H1 (cell line): ENCODE data around the gene RPL36AL. TPM values are rescaled to one million over a fixed set of nuclear protein-coding genes. Genes with fewer than 3 reads are reported as not detected.
"Not testable (repeated sequence)": the region's sequence is repeated elsewhere in the genome, so short reads cannot be mapped to it uniquely, and the experiment has no call there.

Experiments
- CTCF ChIA-PET: fragments of 300-600 bp; sonication (Branson Sonifier 250); formaldehyde crosslinking; loops from one replicate; lab custom pipeline; 2021; ENCODE audit not compliant: partially characterized antibody; lab: Charles Lee
- POLR2A ChIA-PET: fragments of 300-600 bp; sonication (Branson Sonifier 250); formaldehyde crosslinking; loops from one replicate; lab custom pipeline; 2021; ENCODE audit warnings: inconsistent platforms; ENCODE audit not compliant: partially characterized antibody; lab: Charles Lee
- DNase-seq, 2 experiments: peaks; one replicate each; pipeline versions ENCODE4 v3.0.0 to v3.0.0-alpha.2; 2010 to 2022; ENCODE audit warnings: low spot score in 2 of 2, low read depth in 1 of 2, mixed read lengths in 1 of 2
- FAIRE-seq: peaks from 2 replicates; lab custom pipeline; 2011; peaks lifted over from hg19 to GRCh38; lab: Jason Lieb, UNC
- H2AFZ ChIP-seq: 2 replicates; pipeline ENCODE4 v1.8.1; 2012; ENCODE audit warnings: low read length, inconsistent platforms
- H2AK5ac ChIP-seq: 2 replicates; pipeline ENCODE4 v1.6.1; 2013; ENCODE audit warnings: low read depth, low read length
- H2BK120ac ChIP-seq: replicated peaks from 2 replicates; pipeline ENCODE3; 2013; ENCODE audit warnings: low read depth, low read length, inconsistent platforms
- H2BK12ac ChIP-seq: 2 replicates; pipeline ENCODE4 v1.6.1; 2013; ENCODE audit warnings: low read depth, low read length
- H2BK15ac ChIP-seq: 2 replicates; pipeline ENCODE4 v1.6.1; 2013; ENCODE audit warnings: low read length
- H2BK20ac ChIP-seq: 2 replicates; pipeline ENCODE4 v1.6.1; 2013; ENCODE audit warnings: low read length
- H2BK5ac ChIP-seq: 2 replicates; pipeline ENCODE4 v1.6.1; 2013; ENCODE audit warnings: low read depth, low read length
- H3K14ac ChIP-seq: 2 replicates; pipeline ENCODE4 v1.6.1; 2013; ENCODE audit warnings: inconsistent platforms; ENCODE audit not compliant: insufficient read length
- H3K18ac ChIP-seq: 2 replicates; pipeline ENCODE4 v1.6.1; 2013; ENCODE audit warnings: low read length; ENCODE audit errors: extremely low read depth
- H3K23ac ChIP-seq: 2 replicates; pipeline ENCODE4 v1.6.1; 2013; ENCODE audit warnings: inconsistent platforms; ENCODE audit not compliant: insufficient read length
- H3K23me2 ChIP-seq: 2 replicates; pipeline ENCODE4 v1.6.1; 2013; ENCODE audit warnings: low read depth, low read length
- H3K27ac ChIP-seq: 2 replicates; pipeline ENCODE4 v1.6.1; 2011; ENCODE audit warnings: low read depth, low read length, inconsistent platforms
- H3K27me3 ChIP-seq, 4 experiments: replicated peaks in 1 of 4; 1 replicate in 1 of 4; 2 replicates in 3 of 4; pipeline versions ENCODE4 v1.6.1 to v1.8.1; 2011 to 2013; ENCODE audit warnings: low read length in 3 of 4, mild to moderate bottlenecking in 3 of 4, inconsistent platforms in 2 of 4, mixed read lengths in 2 of 4, moderate library complexity in 1 of 4; ENCODE audit not compliant: control insufficient read depth in 3 of 4, insufficient read depth in 3 of 4; ENCODE audit errors: extremely low read depth in 1 of 4
- H3K36me3 ChIP-seq, 4 experiments: 2 replicates each; pipeline versions ENCODE4 v1.6.1 to v1.8.1; 2011 to 2013; ENCODE audit warnings: mild to moderate bottlenecking in 4 of 4, low read length in 3 of 4, moderate library complexity in 2 of 4, control low read depth in 1 of 4, inconsistent platforms in 1 of 4; ENCODE audit not compliant: insufficient read depth in 4 of 4, control insufficient read depth in 2 of 4
- H3K4ac ChIP-seq: replicated peaks from 2 replicates; pipeline ENCODE3; 2013; ENCODE audit warnings: low read length, low read depth, mixed read lengths, inconsistent platforms; ENCODE audit not compliant: insufficient read length
- H3K4me1 ChIP-seq, 4 experiments: replicated peaks in 1 of 4; 1 replicate in 1 of 4; 2 replicates in 3 of 4; pipeline versions ENCODE4 v1.6.1 to v1.8.1; 2011 to 2013; ENCODE audit warnings: low read length in 3 of 4, inconsistent platforms in 2 of 4, mixed read lengths in 1 of 4; ENCODE audit not compliant: insufficient read depth in 4 of 4, control insufficient read depth in 3 of 4
- H3K4me2 ChIP-seq, 2 experiments: 2 replicates each; pipeline versions ENCODE4 v1.6.1 to v1.8.1; 2011 to 2013; ENCODE audit warnings: low read depth in 2 of 2, low read length in 2 of 2, control low read depth in 1 of 2, inconsistent platforms in 1 of 2, mild to moderate bottlenecking in 1 of 2; ENCODE audit not compliant: insufficient read depth in 1 of 2
- H3K4me3 ChIP-seq, 4 experiments: fragments of 200-600, 300-600 bp in 1 of 4; sonication (generic), shearing (Covaris generic), sonication (Bioruptor Twin) in 1 of 4; 2 replicates each; pipeline versions ENCODE4 v1.5.1 to v1.8.1; 2011 to 2016; ENCODE audit warnings: low read length in 4 of 4, low read depth in 3 of 4, control low read depth in 2 of 4, inconsistent platforms in 2 of 4, mild to moderate bottlenecking in 2 of 4, mixed read lengths in 1 of 4, moderate library complexity in 1 of 4; ENCODE audit not compliant: insufficient read depth in 2 of 4; ENCODE audit errors: extremely low read depth in 1 of 4
- H3K56ac ChIP-seq: replicated peaks from 2 replicates; pipeline ENCODE3; 2013; ENCODE audit warnings: low read depth, mild to moderate bottlenecking, mixed read lengths, low read length, inconsistent platforms; ENCODE audit not compliant: insufficient read length
- H3K79me1 ChIP-seq: 2 replicates; pipeline ENCODE4 v1.6.1; 2013; ENCODE audit warnings: low read depth, low read length, control low read depth
- H3K79me2 ChIP-seq, 2 experiments: 2 replicates each; pipeline versions ENCODE4 v1.6.1 to v1.8.1; 2012 to 2013; ENCODE audit warnings: low read length in 2 of 2, mild to moderate bottlenecking in 2 of 2, inconsistent platforms in 1 of 2; ENCODE audit not compliant: insufficient read depth in 2 of 2, control insufficient read depth in 1 of 2
- H3K9ac ChIP-seq, 4 experiments: replicated peaks in 1 of 4; 1 replicate in 1 of 4; 2 replicates in 3 of 4; pipeline versions ENCODE4 v1.6.1 to v1.8.1; 2011 to 2013; ENCODE audit warnings: low read depth in 3 of 4, low read length in 3 of 4, control low read depth in 2 of 4, mild to moderate bottlenecking in 2 of 4, moderate library complexity in 2 of 4, inconsistent platforms in 1 of 4; ENCODE audit errors: extremely low read depth in 1 of 4
- H3K9me3 ChIP-seq, 2 experiments: 2 replicates each; pipeline versions ENCODE4 v1.6.1 to v1.8.1; 2012 to 2013; ENCODE audit warnings: mild to moderate bottlenecking in 2 of 2, moderate library complexity in 2 of 2, control low read depth in 1 of 2, inconsistent platforms in 1 of 2, low read depth in 1 of 2, low read length in 1 of 2, mixed read lengths in 1 of 2; ENCODE audit not compliant: insufficient read depth in 2 of 2
- H4K20me1 ChIP-seq, 2 experiments: replicated peaks in 1 of 2; 2 replicates each; pipeline versions ENCODE3 to v1.8.1; 2011 to 2013; ENCODE audit warnings: inconsistent platforms in 2 of 2, low read length in 2 of 2, mild to moderate bottlenecking in 1 of 2; ENCODE audit not compliant: insufficient read depth in 2 of 2, control insufficient read depth in 1 of 2
- H4K5ac ChIP-seq: 2 replicates; pipeline ENCODE4 v1.6.1; 2013; ENCODE audit warnings: low read length, low read depth, mixed read lengths, inconsistent platforms; ENCODE audit not compliant: insufficient read length
- H4K8ac ChIP-seq: 2 replicates; pipeline ENCODE4 v1.8.0; 2013; ENCODE audit warnings: mild to moderate bottlenecking, moderate library complexity, low read length, inconsistent platforms; ENCODE audit not compliant: insufficient read depth; ENCODE audit errors: extremely low read depth
- H4K91ac ChIP-seq: replicated peaks from 2 replicates; pipeline ENCODE3; 2013; ENCODE audit warnings: low read length, mixed read lengths, inconsistent platforms; ENCODE audit not compliant: insufficient read length
- WGBS, 2 experiments: shearing (Covaris generic) in 1 of 2; methylation state at CpG; one replicate each; pipeline versions ENCODE4 v1.1.6 to v1.1.7; 2013 to 2015; ENCODE audit warnings: low lambda C conversion rate in 2 of 2, mixed read lengths in 2 of 2, inconsistent platforms in 1 of 2, low coverage in 1 of 2, missing lambda C conversion rate in 1 of 2; ENCODE audit not compliant: insufficient replicate concordance in 2 of 2, insufficient coverage in 1 of 2, insufficient read length in 1 of 2; ENCODE audit errors: extremely low coverage in 1 of 2, missing lambda C conversion rate in 1 of 2; 5-methylcytosine and 5-hydroxymethylcytosine counted together
- polyA plus RNA-seq, 7 experiments: library from polyadenylated mRNA; depleted of rRNA in 3 of 7; stranded (reverse) in 5 of 7; unstranded in 2 of 7; fragments of >200 nt in 5 of 7; fragments of 200-250 nt in 2 of 7; gene quantifications; 1 replicate in 5 of 7; 2 replicates in 1 of 7; 4 replicates in 1 of 7; pipeline versions ENCODE4 v1.2.1 to v1.2.3, GENCODE V29; 2011 to 2013; ENCODE audit warnings: missing spikeins in 2 of 7, mixed read lengths in 2 of 7
- total RNA-seq: library from RNA; stranded (reverse); fragmentation: NEBNext Ultra II Directional; extraction: Animal tissue kit (Norgen Biotek cat#: 25700); gene quantifications from 2 replicates; pipeline ENCODE4 v1.2.1, GENCODE V29; 2021

RPL36AL gene
- total and polyA plus RNA-seq, 2 of the 8 experiments (the other 6 are each of a cell fraction or from before 2014, with no cell fraction given), result 138 to 230 TPM

DNA sequence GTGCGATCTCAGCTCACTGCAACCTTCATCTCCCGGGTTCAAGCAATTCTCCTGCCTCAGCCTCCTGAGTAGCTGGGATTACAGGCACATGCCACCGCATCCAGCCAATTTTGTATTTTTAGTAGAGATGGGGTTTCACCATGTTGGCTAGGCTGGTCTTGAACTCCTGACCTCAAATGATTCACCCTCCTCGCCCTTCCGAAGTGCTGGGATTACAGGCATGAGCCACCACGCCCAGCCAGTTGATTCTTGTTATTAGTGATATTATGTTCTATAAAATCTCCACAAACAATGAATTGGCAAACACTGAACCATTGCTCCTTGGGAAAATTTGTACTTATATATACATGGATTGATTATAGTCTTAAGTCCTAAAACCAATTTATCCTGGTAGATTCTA lies 37.1 kb upstream of the RPL36AL start:
- ChIA-PET POLR2A (interaction anchor here (1.4 to 2.0 kb wide), 2 partner anchors 8 to 10 kb away, joined by 3 to 4 read pairs; no protein-coding TSS in a partner anchor), CTCF (interaction anchor here (0.6 to 0.7 kb wide), 2 partner anchors 17 to 189 kb away, joined by 3 read pairs; no protein-coding TSS in a partner anchor)
- 98% methylated on average over 6 of the region's 6 CpGs; no CpG with 5 or more reads in 1 of the 2 experiments for WGBS, 2 experiments
- H2BK12ac ChIP-seq, FAIRE-seq, H2BK20ac ChIP-seq, H2BK15ac ChIP-seq, H4K5ac ChIP-seq, H3K4ac ChIP-seq, H3K56ac ChIP-seq, H4K91ac ChIP-seq, H3K4me2 ChIP-seq, H3K4me1 ChIP-seq, H2AK5ac ChIP-seq, H4K20me1 ChIP-seq, H3K23me2 ChIP-seq, H3K18ac ChIP-seq, H3K79me1 ChIP-seq, H2BK120ac ChIP-seq, H4K8ac ChIP-seq, H2AFZ ChIP-seq, H3K9me3 ChIP-seq, H3K4me3 ChIP-seq, H3K27me3 ChIP-seq, H3K14ac ChIP-seq, H3K9ac ChIP-seq, H3K23ac ChIP-seq, H2BK5ac ChIP-seq, DNase-seq, H3K27ac ChIP-seq, H3K79me2 ChIP-seq: not testable (repeated sequence)
- H3K36me3 ChIP-seq, result peaks cover 0 to 10% (median 6%) of the 10 kb centered on the region in 4 experiments; a peak in 4 of 8 replicates
